Peyer's patch (tissue), 4 donors: ENCODE results near the gene RNF182.
"Not testable (repeated sequence)": the region's sequence is repeated elsewhere in the genome, so short reads cannot be mapped to it uniquely, and the experiment has no call there.

Experiments
- CTCF ChIP-seq, 6 experiments: fragments of 450-650 bp in 4 of 6; fragments of 200-600 bp in 2 of 6; sonication (generic) in 1 of 6; IDR thresholded peaks; one replicate each; pipeline ENCODE4 v1.5.1; 2017 to 2019; ENCODE audit warnings: antibody characterized with exemption in 6 of 6, mild to moderate bottlenecking in 3 of 6, moderate library complexity in 1 of 6
- POLR2A ChIP-seq, 2 donors: fragments of 450-650 bp; IDR thresholded peaks; one replicate each; pipeline ENCODE4 v1.5.1; 2017; ENCODE audit warnings: antibody characterized with exemption in 2 of 2, mild to moderate bottlenecking in 2 of 2, moderate library complexity in 2 of 2

- TF ChIP-seq POLR2A, CTCF (IDR thresholded peaks at IDR 0.05): not testable (repeated sequence)
Observed at GRCh38 chr6:13880061-13880663, 44.6 kb upstream of the RNF182 start.
